Measurements from ENCODE around the gene MYRIP.

The MYRIP gene

DNA sequence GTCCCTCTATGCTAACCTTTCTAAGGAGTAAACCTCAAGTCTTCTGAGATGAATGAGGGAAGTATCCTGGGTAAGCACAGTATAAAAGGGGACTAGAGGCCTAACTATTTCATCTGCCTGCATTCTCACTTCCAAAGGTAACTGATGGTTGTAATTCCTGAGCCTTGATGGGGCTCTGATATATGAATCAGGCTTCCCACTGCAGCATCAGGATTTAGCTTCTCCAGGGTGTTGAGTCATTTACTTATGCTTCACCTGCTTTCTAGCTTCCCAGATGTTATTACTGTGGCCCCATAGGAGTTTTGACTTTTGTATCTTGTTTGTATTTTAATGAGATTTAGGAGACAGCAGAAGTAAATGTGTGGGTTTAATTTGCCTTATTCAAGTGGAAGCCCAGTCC lies 292.8 kb downstream of the MYRIP start:
- Histone ChIP-seq H3K9me3 (ENCODE audit: control insufficient read depth in 1 of 2, low read length in 2 of 2) (peaks cover 0 to 3% of the 10 kb centered on the region in 2 donors), H3K9ac (ENCODE audit: low read depth in 1 of 2, low read length in 2 of 2) (no peak overlapping the region), H3K4me3 (ENCODE audit: low read depth in 1 of 2, low read length in 2 of 2) (no peak overlapping the region), H3K36me3 (ENCODE audit: control insufficient read depth in 1 of 2, insufficient read depth in 2 of 2, low read length in 2 of 2) (no peaks in the 10 kb centered on the region), H3K27ac (ENCODE audit: low read depth, low read length) (no peak overlapping the region), H3K27me3 (ENCODE audit: control insufficient read depth in 1 of 2, insufficient read depth in 2 of 2, low read length in 2 of 2) (no peaks in the 10 kb centered on the region), H3K4me1 (ENCODE audit: control insufficient read depth in 1 of 2, insufficient read depth in 2 of 2, low read length in 2 of 2) (no peaks in the 10 kb centered on the region)

DNA sequence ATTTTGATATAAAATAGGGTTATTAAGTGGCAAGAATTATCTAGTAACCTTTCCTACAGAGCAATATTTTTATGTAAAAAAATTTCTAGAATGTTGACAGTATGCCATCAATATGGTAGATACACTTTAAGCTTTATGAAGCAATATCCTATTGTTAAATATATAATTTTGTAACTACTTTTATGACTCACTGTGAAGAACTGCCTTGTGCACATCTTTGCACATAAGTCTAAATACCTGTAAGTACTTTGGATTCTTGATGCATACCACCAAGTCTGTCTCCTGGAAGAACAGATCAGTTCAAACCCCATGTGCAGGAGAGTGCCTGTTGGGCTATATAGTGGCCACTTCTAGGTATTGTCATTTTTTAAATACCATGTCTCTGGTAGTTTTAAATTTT lies 294.4 kb downstream of the MYRIP start:
- Histone ChIP-seq H3K27ac (ENCODE audit: low read depth, low read length) (no peak overlapping the region), H3K4me1 (ENCODE audit: control insufficient read depth in 1 of 2, insufficient read depth in 2 of 2, low read length in 2 of 2) (no peaks in the 10 kb centered on the region), H3K36me3 (ENCODE audit: control insufficient read depth in 1 of 2, insufficient read depth in 2 of 2, low read length in 2 of 2) (no peaks in the 10 kb centered on the region), H3K9me3 (ENCODE audit: control insufficient read depth in 1 of 2, low read length in 2 of 2) (peaks cover 0 to 3% of the 10 kb centered on the region in 2 donors), H3K27me3 (ENCODE audit: control insufficient read depth in 1 of 2, insufficient read depth in 2 of 2, low read length in 2 of 2) (no peaks in the 10 kb centered on the region), H3K9ac (ENCODE audit: low read depth in 1 of 2, low read length in 2 of 2) (no peak overlapping the region), H3K4me3 (ENCODE audit: low read depth in 1 of 2, low read length in 2 of 2) (no peak overlapping the region)

DNA sequence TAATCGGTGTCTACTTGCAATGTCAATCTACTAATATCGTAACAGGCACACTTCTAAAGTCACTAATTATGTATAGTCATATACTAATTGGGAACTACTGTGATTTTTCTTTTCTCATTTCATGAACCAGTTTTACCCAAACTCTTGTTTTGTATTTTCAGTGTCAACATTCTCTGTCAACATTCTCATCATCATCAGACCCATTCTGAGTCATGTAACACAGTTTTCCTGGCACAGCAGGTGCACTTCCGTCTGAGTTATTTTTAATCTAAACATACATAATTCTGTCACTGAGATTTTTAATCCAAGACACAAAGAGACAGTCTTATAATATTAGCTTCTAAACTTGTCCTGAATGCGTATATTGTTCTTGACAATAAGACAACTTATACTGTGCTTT lies 295.0 kb downstream of the MYRIP start:
- Histone ChIP-seq H3K36me3 (ENCODE audit: control insufficient read depth in 1 of 2, insufficient read depth in 2 of 2, low read length in 2 of 2) (no peaks in the 10 kb centered on the region), H3K27ac (ENCODE audit: low read depth, low read length) (no peak overlapping the region), H3K9ac (ENCODE audit: low read depth in 1 of 2, low read length in 2 of 2) (no peak overlapping the region), H3K4me1 (ENCODE audit: control insufficient read depth in 1 of 2, insufficient read depth in 2 of 2, low read length in 2 of 2) (no peaks in the 10 kb centered on the region), H3K4me3 (ENCODE audit: low read depth in 1 of 2, low read length in 2 of 2) (no peak overlapping the region), H3K27me3 (ENCODE audit: control insufficient read depth in 1 of 2, insufficient read depth in 2 of 2, low read length in 2 of 2) (no peaks in the 10 kb centered on the region), H3K9me3 (ENCODE audit: control insufficient read depth in 1 of 2, low read length in 2 of 2) (peaks cover 0 to 3% of the 10 kb centered on the region in 2 donors)

DNA sequence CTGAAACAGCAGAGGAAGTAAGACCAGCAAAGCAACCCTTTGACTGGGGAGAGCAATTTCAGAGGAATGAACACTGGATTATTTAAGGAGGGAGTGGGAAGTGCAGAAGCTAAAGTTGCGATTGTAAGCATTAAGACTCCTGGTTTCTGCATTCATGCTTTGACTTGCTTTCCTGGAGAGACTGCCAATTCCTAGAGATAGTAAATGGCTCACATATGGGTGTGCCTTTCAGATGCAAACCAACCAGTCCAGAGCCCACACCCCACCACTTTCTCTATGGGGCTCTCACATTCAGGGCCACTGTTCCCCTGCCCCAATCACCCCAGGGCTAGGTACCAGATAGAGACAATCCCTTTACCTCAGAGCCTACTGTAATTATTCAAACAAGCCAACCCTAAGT lies 299.2 kb downstream of the MYRIP start:
- Histone ChIP-seq H3K9me3 (ENCODE audit: control insufficient read depth in 1 of 2, low read length in 2 of 2) (no peaks in the 10 kb centered on the region), H3K36me3 (ENCODE audit: control insufficient read depth in 1 of 2, insufficient read depth in 2 of 2, low read length in 2 of 2) (no peaks in the 10 kb centered on the region), H3K9ac (ENCODE audit: low read depth in 1 of 2, low read length in 2 of 2) (no peak overlapping the region), H3K27ac (ENCODE audit: low read depth, low read length) (no peak overlapping the region), H3K4me1 (ENCODE audit: control insufficient read depth in 1 of 2, insufficient read depth in 2 of 2, low read length in 2 of 2) (no peaks in the 10 kb centered on the region), H3K4me3 (ENCODE audit: low read depth in 1 of 2, low read length in 2 of 2) (no peak overlapping the region), H3K27me3 (ENCODE audit: control insufficient read depth in 1 of 2, insufficient read depth in 2 of 2, low read length in 2 of 2) (no peaks in the 10 kb centered on the region)

DNA sequence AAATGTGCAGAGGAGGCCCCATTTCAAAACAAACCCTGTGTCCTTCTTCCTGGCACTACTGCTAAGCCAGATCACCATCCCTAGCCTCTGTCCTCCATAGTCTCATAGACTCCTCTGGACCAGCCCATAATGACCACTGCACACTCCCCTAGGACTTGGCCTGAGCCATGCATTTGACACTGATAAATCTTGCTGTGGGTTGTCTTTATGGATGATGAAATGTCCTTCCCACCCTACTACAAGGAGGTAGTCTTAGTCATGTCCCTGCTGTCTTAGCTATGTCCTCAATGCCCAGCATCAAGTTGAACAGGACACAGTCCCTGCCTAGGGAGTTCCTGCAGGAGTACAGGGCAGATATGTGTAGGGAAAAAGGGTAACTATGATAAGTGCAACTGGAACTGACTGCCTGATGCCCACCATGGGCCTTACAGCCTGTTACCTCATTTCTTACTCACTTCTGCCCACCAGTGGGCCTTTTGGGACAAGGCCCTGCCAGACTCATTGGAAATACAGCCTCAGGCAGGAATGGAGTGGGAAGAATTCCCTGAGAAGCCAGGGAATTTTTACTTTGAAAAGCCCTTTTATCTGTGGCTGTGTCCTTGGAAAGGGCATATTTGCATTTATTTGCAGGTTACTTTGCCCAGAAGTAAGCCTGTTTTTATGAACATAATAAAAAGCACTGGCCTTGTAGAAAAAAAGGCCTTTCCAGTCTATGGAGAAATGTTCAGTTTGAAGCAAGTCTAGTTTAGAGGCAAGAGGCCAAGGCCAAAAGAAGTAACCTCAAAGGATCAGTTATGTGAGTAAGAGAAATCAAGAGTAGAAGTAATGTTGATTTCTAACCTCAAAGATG lies 300.5 kb downstream of the MYRIP start:
- no peak overlapping the region for H3K4me3 ChIP-seq (ENCODE audit: low read depth in 1 of 2, low read length in 2 of 2)
- no peaks in the 10 kb centered on the region for H3K9me3 ChIP-seq (ENCODE audit: control insufficient read depth in 1 of 2, low read length in 2 of 2)
- peaks cover 0 to 4% of the 10 kb centered on the region in 2 donors for H3K4me1 ChIP-seq (ENCODE audit: control insufficient read depth in 1 of 2, insufficient read depth in 2 of 2, low read length in 2 of 2)
- no peak overlapping the region for H3K9ac ChIP-seq (ENCODE audit: low read depth in 1 of 2, low read length in 2 of 2)
- no peaks in the 10 kb centered on the region for H3K36me3 ChIP-seq (ENCODE audit: control insufficient read depth in 1 of 2, insufficient read depth in 2 of 2, low read length in 2 of 2)
- no peak overlapping the region for H3K27ac ChIP-seq (ENCODE audit: low read depth, low read length)
- H3K27me3 ChIP-seq (ENCODE audit: control insufficient read depth in 1 of 2, insufficient read depth in 2 of 2, low read length in 2 of 2): no peaks in the 10 kb centered on the region

DNA sequence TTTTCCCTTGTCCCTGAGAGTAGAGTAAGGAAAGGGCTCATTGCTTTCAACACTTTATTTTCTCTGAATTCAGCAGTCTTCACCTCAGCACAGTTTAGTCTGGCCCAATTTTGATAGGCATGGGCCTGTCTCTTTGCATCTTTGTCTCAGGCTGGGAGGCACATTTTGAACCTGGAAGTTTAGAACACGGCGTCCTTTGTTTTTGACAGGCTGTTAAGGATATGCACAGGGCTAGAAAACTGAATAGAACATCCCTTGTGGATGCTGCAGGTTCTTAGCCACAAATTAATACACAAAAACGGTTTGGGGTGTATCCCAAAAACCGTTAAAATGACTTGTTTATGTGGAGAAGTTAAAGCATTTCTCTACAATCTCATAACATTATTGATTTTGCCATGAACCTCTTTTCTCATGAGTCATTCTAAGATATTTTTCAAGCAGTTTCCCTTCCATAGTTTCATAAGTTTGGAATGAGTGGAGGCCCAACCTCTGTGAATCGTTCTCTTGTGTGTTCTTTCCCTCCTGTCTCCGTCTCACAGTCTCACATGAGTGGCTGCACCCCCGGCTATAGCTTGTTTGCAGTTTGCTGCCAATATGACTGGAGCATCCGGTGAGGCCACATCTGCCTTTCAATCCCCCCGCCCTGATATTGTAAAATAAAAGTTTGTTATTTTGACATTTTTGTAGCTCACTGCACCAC lies 307.2 kb downstream of the MYRIP start:
- no peaks in the 10 kb centered on the region for H3K9me3 ChIP-seq (ENCODE audit: control insufficient read depth in 1 of 2, low read length in 2 of 2)
- H3K36me3 ChIP-seq (ENCODE audit: control insufficient read depth in 1 of 2, insufficient read depth in 2 of 2, low read length in 2 of 2): no peaks in the 10 kb centered on the region
- H3K4me3 ChIP-seq (ENCODE audit: low read depth in 1 of 2, low read length in 2 of 2): no peak overlapping the region
- no peak overlapping the region for H3K27ac ChIP-seq (ENCODE audit: low read depth, low read length)
- H3K9ac ChIP-seq (ENCODE audit: low read depth in 1 of 2, low read length in 2 of 2): no peak overlapping the region
- H3K27me3 ChIP-seq (ENCODE audit: control insufficient read depth in 1 of 2, insufficient read depth in 2 of 2, low read length in 2 of 2): no peaks in the 10 kb centered on the region
- peaks cover 0 to 10% of the 10 kb centered on the region in 2 donors for H3K4me1 ChIP-seq (ENCODE audit: control insufficient read depth in 1 of 2, insufficient read depth in 2 of 2, low read length in 2 of 2)

DNA sequence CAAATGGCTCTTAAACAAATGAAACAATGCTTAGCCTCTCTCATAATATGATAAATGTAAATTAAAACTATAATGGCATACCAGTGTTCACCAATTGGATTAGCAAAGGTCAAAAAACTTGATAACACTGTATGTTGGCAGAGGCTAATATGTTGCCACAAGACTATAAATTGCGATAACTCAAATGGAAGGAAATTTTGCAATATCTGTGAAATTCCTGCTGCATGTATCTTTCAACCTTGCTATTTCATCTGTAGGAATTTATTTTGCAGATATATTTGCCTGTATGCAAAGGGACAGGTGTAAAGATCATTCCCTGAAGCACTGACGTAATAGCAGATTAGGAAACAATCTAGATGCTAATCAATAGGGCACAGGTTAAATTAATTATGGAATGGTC lies 308.7 kb downstream of the MYRIP start:
- Histone ChIP-seq H3K27ac (ENCODE audit: low read depth, low read length) (no peak overlapping the region), H3K36me3 (ENCODE audit: control insufficient read depth in 1 of 2, insufficient read depth in 2 of 2, low read length in 2 of 2) (no peaks in the 10 kb centered on the region), H3K9me3 (ENCODE audit: control insufficient read depth in 1 of 2, low read length in 2 of 2) (no peaks in the 10 kb centered on the region), H3K4me1 (ENCODE audit: control insufficient read depth in 1 of 2, insufficient read depth in 2 of 2, low read length in 2 of 2) (peaks cover 0 to 10% of the 10 kb centered on the region in 2 donors), H3K4me3 (ENCODE audit: low read depth in 1 of 2, low read length in 2 of 2) (no peak overlapping the region), H3K27me3 (ENCODE audit: control insufficient read depth in 1 of 2, insufficient read depth in 2 of 2, low read length in 2 of 2) (no peaks in the 10 kb centered on the region), H3K9ac (ENCODE audit: low read depth in 1 of 2, low read length in 2 of 2) (no peak overlapping the region)

DNA sequence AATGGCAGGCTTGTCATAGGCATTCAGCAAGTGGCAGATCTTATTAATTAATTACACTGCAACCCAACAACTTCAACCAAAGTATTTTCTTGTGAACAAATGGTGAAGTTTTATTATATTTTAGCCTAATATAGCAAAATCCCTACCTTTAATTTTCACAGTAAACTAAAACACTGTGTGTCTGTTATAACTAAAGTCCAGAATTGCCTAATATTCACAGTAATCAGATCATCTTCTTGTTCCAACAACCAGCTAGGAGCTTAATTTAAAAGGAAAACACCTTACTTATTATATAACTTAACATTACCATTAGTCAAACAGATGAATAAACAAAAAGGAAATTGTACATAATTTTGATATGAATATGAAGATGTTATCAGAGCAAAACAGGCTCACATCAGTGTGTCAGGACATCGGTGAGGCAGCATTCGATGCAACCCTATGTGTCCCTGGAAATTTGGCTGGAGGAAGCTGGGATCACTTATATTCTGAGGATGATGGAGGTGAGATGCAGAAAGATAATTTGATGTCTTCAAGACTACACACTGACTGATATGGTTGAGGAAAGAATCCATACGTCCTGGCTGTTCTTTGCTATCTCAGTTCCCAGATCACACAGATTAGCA lies 310.8 kb downstream of the MYRIP start:
- Histone ChIP-seq H3K36me3 (ENCODE audit: control insufficient read depth in 1 of 2, insufficient read depth in 2 of 2, low read length in 2 of 2) (no peaks in the 10 kb centered on the region), H3K4me3 (ENCODE audit: low read depth in 1 of 2, low read length in 2 of 2) (no peak overlapping the region), H3K9me3 (ENCODE audit: control insufficient read depth in 1 of 2, low read length in 2 of 2) (no peaks in the 10 kb centered on the region), H3K9ac (ENCODE audit: low read depth in 1 of 2, low read length in 2 of 2) (no peak overlapping the region), H3K27me3 (ENCODE audit: control insufficient read depth in 1 of 2, insufficient read depth in 2 of 2, low read length in 2 of 2) (no peaks in the 10 kb centered on the region), H3K27ac (ENCODE audit: low read depth, low read length) (no peak overlapping the region), H3K4me1 (ENCODE audit: control insufficient read depth in 1 of 2, insufficient read depth in 2 of 2, low read length in 2 of 2) (peaks cover 0 to 5% of the 10 kb centered on the region in 2 donors)

DNA sequence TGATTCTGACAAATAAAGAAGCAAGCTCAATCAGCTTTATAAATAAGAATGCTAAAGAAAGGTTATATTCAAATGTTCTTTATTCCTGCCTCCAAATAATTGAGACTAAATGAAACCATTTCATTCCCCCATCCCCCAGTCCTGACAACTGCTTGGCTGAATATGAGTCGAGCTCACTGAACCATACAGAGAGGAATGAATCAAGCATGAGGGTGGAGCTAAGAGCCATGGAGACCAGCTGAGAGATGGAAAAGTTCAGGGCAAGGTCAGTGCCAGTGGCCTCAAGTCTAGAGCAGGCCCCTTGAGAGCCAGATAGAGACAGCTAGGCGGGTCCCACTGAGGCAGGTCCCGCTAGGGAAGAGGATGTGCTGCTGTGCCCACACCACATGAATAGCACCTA lies 311.4 kb downstream of the MYRIP start:
- H3K9me3 ChIP-seq (ENCODE audit: control insufficient read depth in 1 of 2, low read length in 2 of 2): no peaks in the 10 kb centered on the region
- peaks cover 0 to 5% of the 10 kb centered on the region in 2 donors for H3K4me1 ChIP-seq (ENCODE audit: control insufficient read depth in 1 of 2, insufficient read depth in 2 of 2, low read length in 2 of 2)

DNA sequence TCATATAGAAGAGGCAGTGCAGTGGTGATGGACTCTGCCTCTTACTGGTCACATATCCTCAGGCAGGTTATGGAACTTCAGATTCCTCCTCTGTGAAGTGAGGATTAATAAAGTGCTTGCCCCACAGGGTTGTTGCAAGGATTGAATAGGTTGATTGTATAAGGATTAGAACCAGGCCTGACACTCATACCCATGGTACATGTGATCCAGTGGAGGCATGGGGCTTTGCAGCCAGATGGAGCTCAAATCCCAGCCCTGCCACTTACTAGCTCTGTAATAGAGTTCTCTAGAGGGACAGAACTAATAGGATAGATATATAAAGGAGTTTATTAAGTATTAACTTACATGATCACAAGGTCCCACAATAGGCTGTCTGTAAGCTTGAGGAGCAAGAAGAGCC lies 315.5 kb downstream of the MYRIP start:
- no peaks in the 10 kb centered on the region for H3K9me3 ChIP-seq (ENCODE audit: control insufficient read depth in 1 of 2, low read length in 2 of 2)
- H3K36me3 ChIP-seq (ENCODE audit: control insufficient read depth in 1 of 2, insufficient read depth in 2 of 2, low read length in 2 of 2): no peaks in the 10 kb centered on the region
- H3K9ac ChIP-seq (ENCODE audit: low read depth in 1 of 2, low read length in 2 of 2): no peak overlapping the region
- no peak overlapping the region for H3K27ac ChIP-seq (ENCODE audit: low read depth, low read length)
- no peak overlapping the region for H3K4me3 ChIP-seq (ENCODE audit: low read depth in 1 of 2, low read length in 2 of 2)
- no peaks in the 10 kb centered on the region for H3K27me3 ChIP-seq (ENCODE audit: control insufficient read depth in 1 of 2, insufficient read depth in 2 of 2, low read length in 2 of 2)
- no peaks in the 10 kb centered on the region for H3K4me1 ChIP-seq (ENCODE audit: control insufficient read depth in 1 of 2, insufficient read depth in 2 of 2, low read length in 2 of 2)

More for the DNA sequence above, 311.4 kb downstream of the MYRIP start:
- no peaks in the 10 kb centered on the region for H3K27me3 ChIP-seq (ENCODE audit: control insufficient read depth in 1 of 2, insufficient read depth in 2 of 2, low read length in 2 of 2)
- no peaks in the 10 kb centered on the region for H3K36me3 ChIP-seq (ENCODE audit: control insufficient read depth in 1 of 2, insufficient read depth in 2 of 2, low read length in 2 of 2)
- H3K9ac ChIP-seq (ENCODE audit: low read depth in 1 of 2, low read length in 2 of 2): no peak overlapping the region
- no peak overlapping the region for H3K4me3 ChIP-seq (ENCODE audit: low read depth in 1 of 2, low read length in 2 of 2)
- H3K27ac ChIP-seq (ENCODE audit: low read depth, low read length): no peak overlapping the region

All from duodenal mucosa (tissue), 2 donors.